Activated T-cell treated with anti-CD3 and anti-CD28 coated beads for 24 hours (primary cell): ENCODE measurements around the gene STARD3.
"Not testable (repeated sequence)": the region's sequence is repeated elsewhere in the genome, so short reads cannot be mapped to it uniquely, and the experiment has no call there.

Experiments
- DNase-seq: peaks from one replicate; pipeline ENCODE4 v3.0.0-alpha.2; 2020; ENCODE audit warnings: low read depth

Gene STARD3

GRCh38 chr17:39695089-39695474, 58.1 kb downstream of the STARD3 start:
- DNase-seq: no peak

DNA sequence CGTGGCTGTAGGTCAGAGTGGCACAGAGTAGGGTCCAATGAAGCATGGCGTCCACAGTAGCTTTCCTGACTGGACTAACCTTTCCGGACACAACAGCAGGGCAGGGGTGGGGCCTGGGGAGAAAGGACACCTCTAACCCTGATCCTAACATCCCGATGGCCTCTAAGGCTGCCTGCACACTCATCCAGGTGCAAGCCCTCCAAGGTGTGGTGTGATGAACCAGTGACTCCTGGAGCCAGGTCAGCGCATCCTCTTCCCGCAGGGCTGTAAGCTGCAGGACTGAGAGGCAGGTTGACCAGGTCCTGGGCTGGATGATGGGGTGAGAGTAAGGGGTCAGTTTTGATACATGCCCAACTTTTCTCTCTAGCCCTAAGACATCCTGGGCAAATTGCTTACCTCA, 59.8 kb downstream of the STARD3 start:
- no peak for DNase-seq

GRCh38 chr17:39697961-39698360, 61.0 kb downstream of the STARD3 start:
- DNase-seq: no peak

DNA sequence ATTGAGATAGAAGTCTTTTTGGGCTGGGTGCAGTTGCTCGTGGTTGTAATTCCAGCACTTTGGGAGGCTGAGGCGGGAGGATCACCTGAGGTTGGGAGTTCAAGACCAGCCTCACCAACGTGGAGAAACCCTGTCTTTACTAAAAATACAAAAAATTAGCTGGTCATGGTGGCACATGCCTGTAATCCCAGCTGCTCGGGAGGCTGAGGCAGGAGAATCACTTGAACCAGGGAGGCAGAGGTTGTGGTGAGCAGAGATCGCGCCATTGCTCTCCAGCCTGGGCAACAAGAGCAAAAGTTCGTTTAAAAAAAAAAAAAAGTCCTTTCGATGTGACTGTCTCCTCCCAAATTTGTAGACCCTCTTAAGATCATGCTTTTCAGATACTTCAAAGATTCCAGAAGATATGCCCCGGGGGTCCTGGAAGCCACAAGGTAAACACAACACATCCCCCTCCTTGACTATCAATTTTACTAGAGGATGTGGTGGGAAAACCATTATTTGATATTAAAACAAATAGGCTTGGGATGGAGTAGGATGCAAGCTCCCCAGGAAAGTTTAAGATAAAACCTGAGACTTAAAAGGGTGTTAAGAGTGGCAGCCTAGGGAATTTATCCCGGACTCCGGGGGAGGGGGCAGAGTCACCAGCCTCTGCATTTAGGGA, 62.3 kb downstream of the STARD3 start:
- DNase-seq: not testable (repeated sequence)

GRCh38 chr17:39699818-39700147, 62.8 kb downstream of the STARD3 start, which contains the start of gene ERBB2:
TSS of gene ERBB2 (plus strand) at chr17:39700064. CDS start at chr17:39700239, 175 bp downstream.
- no peak for DNase-seq

DNA sequence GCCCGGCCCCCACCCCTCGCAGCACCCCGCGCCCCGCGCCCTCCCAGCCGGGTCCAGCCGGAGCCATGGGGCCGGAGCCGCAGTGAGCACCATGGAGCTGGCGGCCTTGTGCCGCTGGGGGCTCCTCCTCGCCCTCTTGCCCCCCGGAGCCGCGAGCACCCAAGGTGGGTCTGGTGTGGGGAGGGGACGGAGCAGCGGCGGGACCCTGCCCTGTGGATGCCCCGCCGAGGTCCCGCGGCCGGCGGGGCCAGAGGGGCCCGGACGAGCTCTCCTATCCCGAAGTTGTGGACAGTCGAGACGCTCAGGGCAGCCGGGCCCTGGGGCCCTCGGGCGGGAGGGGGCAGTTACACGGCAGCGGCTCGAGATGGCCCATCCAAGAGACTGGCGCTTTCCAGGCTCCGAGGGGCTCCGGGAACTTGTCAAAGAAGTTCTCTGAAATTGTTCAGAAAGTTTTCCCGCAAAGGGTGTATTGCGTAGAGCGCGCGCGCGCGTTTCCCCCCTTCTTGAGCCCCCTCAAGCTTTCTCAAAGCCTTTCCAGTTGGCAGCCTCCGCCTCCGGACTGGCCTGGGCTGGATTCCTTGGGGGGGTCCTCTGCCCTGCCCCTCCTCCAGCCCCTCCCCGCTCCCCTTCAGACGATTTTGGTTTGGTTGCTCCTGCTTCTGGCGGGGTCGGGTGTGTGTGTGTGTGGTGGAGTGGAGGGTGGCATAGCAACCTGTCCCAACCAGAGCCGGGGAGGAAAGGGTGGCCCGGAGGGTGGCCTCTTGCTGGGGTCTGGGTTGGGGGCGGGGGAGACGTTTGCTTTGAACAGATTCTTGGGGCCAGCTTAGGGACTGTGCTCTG, 63.4 kb downstream of the STARD3 start:
- no peak for DNase-seq

- DNase-seq: no peak
These were observed 64.3 kb downstream of the STARD3 start for GRCh38 chr17:39701012-39701783.

GRCh38 chr17:39701784-39702422, 65.0 kb downstream of the STARD3 start:
- no peak for DNase-seq

DNA sequence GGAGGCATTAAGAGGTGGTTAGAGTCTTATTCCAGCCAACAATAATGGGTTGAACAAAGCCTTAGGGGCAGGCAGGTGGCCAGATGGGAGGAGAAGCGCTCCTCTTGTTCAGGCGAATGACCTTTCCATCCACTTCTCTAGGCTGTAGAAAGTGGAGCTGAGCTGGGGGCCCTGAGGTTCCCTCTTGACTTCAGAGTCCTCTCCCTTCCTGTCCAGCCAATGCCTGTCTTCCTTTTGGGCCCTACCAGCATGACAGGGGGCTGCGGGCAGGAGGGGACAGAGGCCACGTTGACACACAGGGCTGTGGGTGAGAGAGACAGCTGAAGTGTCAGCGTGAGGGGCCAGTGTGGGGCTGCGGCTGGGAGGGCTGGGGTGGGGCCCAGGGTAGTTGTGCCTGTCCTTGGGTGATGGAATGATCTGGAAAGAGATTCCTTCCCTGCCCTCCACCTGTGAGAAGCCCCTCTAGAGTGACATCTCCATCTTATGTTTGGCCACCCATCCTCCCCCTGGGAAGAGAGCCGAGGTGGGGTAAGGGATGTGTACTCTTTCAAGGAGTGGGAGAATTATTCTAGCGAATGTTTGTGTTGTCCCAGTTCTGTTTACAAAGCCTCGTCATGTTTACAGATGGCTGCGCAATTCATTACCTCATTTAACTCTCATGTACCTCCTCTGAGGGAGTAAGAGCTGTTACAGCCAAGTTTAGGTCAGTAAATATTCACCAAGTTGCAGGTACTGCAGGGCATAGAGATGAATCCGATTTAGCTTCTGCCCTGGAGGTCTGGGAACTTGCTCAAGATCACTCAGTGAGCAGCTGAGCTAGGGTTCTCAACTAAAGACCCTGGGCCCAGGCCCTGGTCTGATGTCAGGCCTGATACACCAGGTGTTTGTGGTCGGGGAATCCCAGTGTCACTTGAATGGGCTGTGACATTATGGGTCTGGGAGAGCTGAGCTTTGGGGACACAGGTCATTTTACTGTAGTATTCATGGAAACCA, 66.3 kb downstream of the STARD3 start:
- DNase-seq: no peak

- no peak for DNase-seq
These were observed 67.0 kb downstream of the STARD3 start for GRCh38 chr17:39703913-39704312.

DNA sequence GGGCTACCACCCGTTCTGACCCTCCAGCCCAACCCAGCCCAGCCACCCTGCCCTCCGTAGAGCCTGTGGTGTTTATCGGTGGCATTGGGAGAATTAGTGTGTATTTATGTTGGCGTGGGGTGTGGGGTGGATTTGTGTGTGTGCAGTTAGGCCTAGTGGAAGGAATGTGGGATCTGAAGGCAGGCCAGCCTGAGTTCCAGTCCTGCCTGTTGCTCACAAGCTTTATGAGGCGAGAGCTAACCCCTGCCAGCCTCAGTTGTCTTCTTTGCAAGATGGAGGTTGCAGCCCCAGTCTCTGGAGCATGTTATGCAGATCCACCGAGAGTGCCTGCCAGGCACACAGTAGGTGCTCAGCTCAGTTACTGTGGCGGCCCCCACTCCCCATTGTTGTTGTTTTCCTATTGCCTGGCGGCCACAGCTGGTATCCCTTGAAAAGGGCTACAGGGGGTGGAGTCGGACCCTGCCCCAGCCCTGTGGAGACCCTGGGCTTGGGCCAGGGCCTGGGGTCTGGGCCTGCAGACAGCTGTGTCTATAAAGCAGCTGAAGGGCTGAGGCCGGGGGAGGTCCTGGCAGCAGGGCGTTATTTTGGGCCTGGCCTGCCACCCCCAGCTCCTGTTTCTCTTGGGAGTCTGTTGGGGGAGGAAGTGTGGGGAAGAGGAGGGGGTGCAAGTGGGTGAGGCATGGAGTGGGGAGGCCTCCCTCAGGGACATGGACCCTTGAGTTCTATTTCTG, 68.0 kb downstream of the STARD3 start:
- DNase-seq: no peak

- DNase-seq: no peak
These were observed 68.9 kb downstream of the STARD3 start for GRCh38 chr17:39705786-39706348.

GRCh38 chr17:39706383-39706782, 69.4 kb downstream of the STARD3 start:
- DNase-seq: no peak

DNA sequence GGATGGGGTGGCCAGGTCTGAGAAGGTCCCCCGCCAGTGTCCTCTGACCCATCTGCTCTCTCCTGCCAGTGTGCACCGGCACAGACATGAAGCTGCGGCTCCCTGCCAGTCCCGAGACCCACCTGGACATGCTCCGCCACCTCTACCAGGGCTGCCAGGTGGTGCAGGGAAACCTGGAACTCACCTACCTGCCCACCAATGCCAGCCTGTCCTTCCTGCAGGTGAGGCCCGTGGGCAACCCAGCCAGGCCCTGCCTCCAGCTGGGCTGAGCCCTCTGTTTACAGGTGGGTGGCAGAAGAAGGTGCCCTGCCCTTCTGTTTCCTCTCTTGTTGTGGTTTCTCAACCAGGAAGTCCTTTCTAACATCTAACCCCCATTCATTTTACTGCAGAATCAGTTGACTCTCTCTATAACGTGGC, 70.0 kb downstream of the STARD3 start:
- no peak for DNase-seq

DNA sequence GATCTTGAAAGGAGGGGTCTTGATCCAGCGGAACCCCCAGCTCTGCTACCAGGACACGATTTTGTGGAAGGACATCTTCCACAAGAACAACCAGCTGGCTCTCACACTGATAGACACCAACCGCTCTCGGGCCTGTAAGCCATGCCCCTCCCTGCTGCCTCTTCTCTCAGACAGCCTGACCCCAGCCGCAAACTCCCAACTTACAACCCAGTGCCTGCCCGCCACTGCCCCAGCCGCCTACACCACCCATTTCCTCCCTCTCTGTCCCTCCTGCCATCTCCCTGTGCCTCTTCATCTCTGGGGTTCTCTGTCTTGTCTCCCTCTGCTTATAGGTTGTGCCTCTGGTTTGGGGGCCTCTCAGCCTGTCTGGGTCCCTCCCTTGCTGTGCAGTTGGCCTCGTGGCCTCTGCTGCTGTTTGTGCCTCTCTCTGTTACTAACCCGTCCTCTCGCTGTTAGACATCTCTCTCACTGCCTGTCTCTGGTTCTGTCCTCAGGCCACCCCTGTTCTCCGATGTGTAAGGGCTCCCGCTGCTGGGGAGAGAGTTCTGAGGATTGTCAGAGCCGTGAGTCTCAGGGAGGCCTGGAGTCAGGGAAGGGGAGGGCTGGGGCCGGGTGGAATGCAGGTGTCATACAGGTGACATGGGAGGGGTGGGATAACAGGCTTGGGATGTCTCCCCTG, 72.5 kb downstream of the STARD3 start:
- DNase-seq: no peak

- DNase-seq: no peak
These were observed 73.3 kb downstream of the STARD3 start for GRCh38 chr17:39709998-39710964.

- not testable (repeated sequence) for DNase-seq
These were observed 74.1 kb downstream of the STARD3 start for GRCh38 chr17:39711071-39711470.

- DNase-seq: no peak
These were observed 74.9 kb downstream of the STARD3 start for GRCh38 chr17:39711851-39712250.
